NCI-H2081 (cell line): ENCODE measurements around the gene SLC26A9.

Experiments
- DNase-seq, 2 experiments: peaks; one replicate each; lab custom pipeline; 2025; lab: John Stamatoyannopoulos, UW

Gene SLC26A9, protein sequence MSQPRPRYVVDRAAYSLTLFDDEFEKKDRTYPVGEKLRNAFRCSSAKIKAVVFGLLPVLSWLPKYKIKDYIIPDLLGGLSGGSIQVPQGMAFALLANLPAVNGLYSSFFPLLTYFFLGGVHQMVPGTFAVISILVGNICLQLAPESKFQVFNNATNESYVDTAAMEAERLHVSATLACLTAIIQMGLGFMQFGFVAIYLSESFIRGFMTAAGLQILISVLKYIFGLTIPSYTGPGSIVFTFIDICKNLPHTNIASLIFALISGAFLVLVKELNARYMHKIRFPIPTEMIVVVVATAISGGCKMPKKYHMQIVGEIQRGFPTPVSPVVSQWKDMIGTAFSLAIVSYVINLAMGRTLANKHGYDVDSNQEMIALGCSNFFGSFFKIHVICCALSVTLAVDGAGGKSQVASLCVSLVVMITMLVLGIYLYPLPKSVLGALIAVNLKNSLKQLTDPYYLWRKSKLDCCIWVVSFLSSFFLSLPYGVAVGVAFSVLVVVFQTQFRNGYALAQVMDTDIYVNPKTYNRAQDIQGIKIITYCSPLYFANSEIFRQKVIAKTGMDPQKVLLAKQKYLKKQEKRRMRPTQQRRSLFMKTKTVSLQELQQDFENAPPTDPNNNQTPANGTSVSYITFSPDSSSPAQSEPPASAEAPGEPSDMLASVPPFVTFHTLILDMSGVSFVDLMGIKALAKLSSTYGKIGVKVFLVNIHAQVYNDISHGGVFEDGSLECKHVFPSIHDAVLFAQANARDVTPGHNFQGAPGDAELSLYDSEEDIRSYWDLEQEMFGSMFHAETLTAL

DNA sequence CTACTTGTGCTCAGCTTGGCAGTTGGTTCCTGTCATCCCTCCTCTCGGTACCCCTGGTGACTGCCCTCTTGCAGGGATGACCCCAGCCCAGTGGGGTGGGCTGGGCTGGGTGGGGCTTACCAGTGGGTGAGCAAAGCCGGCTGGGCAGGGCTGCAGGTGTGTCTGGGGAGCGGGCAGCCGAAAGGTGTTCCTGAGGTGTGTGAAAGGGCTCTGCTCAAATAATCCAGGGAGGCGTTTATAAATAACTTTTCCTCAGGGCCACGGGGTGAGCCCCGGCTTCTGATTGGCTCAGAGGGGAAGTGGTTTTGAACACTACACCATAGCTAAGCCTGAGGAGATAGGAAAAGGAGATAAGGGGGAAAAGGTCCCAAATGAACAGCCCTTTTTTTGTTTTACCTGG is at the start of gene SLC26A9:
Gene SLC26A9 (minus strand): TSS at position 212 of the 400 bp plus-strand sequence. CDS start 7,636 bp downstream, outside the sequence.
- no peak for DNase-seq

DNA sequence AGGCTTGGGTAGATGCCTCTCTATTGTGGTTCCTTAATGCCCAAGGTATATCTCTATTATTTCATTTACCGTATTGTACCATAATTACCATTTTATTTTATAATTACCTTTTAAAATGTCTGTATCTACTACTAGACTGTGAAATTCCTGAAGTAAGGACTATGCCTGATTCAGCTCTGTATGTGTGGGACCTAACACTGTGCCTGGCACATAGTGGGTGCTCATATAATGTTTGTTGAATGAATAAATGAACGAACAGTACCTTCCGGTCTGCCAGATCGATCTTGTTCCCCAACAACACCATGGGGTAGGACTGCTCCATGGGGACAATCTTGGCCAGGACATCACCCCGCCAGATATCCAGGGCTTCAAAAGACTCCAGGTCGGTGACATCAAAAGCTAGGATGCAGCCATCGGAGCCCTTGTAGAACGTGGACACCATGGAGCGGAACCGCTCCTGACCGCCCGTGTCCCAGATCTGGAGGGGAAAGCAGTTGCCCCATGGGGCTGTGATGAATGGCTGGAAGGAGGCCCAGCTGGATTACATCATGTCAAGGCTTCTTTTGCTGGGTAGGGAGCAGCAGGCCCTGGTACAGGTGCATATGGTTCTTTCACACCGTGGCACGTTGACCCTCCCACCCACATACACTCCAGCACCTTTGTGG is 49.1 kb upstream of the SLC26A9 start:
- no peak for DNase-seq

DNA sequence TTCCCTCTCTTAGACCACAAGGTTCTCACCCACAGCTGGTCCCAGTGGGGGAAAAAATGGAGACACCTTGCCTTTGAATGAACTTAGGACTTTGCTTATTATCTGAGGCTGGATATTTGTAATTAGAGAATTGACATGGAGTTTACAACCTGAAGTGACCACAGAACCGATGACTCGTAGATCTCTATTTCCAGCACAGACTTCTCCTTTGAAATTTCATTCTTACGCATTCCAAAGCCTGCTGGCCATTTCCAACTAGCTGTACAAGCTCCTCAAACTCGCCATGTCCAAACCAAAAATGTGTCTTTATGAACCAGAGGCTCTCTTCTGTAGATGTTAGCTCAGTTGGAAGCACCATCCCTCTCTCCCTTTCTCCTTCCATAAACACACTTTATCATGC is 48.0 kb upstream of the SLC26A9 start:
- DNase-seq, result no peak

DNA sequence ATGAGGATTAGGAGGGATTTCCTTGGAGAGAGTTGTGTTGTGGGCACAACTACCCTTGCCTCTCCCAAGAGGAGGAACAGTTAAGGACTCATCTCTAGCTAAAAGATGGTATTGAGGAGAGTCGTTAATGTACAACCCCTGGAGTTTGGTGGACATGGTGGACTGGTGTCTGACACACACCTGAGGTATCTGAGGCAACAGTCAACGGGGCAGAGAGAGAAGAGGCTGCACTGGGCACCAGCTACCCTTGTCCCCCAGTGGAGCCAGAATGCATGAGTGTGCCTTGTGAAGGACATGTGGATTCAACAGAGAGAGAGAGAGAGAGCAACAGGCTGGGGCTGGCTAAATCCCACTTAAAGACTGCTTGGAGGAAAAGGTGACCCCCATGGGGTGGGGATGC is 47.0 kb upstream of the SLC26A9 start:
- no peak for DNase-seq

DNA sequence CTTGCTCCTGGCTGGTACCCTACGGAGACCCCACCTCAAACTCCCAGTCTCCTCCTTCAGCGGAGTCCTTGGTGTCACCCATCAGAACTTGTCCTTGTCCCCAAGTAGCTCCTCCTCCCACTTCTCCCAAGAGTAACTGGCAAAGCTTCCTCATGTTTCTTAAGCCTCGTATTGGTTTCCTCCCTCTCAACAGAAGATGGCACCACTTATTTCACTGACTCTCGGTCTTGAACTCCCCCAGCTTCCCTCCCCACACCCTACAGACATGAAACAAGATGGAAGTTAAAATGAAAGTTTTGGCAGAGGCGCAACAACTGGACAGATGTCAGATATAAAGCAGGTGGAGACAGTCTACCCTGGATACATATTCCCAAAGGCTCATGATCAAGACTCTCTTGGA is 46.5 kb upstream of the SLC26A9 start:
- DNase-seq, result no peak

DNA sequence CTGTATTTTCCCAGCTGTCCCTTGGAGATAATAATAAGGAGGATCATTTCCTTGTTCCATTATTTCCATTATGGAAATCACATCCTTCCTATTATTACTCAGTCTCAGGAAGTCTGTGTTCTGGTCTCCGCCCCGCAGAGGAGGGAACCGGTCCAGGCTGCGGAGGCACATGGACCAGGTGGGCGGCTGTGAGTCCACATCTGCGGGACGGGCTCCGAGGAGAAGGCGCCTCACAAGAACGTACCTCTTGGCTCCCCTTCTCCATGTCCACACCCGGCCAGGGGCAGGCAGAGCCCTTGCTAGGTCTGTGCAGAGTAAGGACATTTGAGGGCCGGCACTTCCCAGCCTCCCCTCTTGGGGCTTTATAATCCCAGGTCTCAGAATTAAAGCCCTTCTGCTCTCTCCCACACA is 45.3 kb upstream of the SLC26A9 start:
- DNase-seq, result no peak

DNA sequence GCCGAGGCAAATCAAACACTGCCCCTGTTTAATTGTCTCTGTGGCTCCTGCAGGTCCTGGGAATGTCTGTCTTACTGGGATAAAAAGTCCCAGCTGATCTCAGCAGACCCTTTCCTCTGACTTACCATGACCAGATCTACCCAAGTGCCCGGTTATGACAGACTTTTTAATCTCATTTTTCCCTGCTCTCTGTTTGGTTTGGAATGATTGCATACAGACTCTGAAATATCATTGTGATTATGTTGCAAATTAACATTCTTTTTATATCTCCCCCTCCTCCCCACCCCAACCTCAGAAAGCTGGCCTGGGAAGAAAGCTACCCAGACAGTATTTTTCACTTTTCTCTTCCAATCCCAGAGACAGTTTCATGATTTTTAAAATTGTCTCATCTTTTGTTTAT is 43.6 kb upstream of the SLC26A9 start:
- DNase-seq, result no peak

DNA sequence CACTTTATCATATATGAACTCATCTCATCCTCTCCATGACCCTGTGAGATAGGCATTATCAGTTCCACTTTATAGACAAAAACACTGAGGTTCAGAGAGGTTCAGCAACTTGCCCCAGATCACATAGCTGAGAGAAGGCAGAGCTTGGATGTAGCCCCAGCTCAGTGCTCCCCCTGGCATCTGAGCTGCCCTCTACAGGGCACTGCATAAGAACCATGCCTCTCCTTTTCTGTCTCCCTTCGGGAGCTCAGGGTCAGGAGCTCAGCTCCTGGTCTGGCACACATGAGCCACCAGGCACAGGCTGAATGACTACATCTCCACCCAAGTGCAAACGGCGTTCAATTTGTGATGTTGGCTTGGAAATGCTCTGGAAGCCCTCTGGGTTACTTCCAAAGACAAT is 43.0 kb upstream of the SLC26A9 start:
- DNase-seq, result no peak

DNA sequence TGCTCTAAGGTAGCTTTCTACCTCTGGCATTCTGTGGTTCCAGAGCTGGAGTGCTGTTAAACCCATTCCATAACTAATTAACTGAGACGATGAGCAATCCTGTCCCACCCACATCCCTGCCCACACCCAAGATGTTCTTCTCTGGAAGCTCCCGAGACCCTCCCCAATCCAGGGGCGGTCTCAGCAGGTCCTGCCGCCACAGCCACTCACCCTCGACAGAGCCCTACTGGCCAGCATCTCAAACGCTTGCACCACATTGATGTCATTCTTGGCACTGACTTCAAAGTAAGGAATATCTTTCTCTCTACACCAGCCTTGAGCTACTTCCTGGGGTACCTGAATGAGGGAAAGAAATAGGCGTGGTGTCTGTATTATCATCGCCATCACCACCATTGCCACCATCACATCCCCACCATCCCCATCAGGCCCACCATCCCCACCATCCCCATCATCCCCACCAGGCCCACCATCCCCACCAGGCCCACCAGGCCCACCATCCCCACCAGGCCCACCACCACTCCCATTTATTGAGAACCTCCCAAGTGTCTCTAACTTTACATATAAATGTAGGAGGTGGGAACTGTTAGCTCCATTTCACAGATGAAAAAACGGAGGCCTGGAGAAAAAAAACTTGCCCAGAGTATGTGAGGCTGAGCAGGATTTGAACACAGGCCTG is 42.2 kb upstream of the SLC26A9 start:
- no peak for DNase-seq

DNA sequence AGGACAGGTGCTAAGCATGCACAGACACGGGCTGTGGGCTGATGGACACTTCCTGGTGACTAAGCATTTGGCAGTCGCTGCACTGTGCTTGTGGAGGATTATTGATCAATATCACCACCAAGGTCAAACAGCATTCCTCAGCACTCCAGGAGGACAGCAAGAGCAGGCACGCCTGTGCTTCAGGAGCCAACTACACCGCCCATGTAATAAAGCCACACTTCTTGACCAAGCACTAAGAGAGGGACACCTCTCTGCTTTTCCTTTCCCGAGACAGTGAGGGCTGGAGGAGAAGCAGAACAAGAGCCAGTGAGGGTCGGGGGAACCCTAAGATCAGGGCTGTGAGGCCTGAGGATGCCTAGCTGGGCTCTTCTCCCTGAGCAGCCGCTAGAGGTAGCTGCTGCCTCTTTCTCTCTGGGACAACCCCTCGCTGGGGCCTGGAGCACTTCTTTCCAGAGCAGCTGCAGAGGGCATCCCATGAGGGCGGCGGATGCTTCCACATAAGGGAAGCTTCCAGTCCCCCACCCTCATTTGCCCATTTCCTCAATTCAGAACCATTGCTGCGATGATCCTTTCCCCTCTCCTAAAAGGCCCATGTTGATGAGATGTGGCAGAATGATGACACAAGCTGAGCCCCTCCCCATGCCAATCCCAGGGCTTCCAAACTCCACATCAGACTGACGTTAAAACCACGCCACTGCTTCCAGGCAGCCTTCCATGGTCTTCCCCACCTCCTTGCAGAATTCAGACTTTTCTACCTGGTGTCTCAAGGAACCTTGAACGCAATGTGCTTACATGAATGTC is 40.9 kb upstream of the SLC26A9 start:
- DNase-seq, result no peak

DNA sequence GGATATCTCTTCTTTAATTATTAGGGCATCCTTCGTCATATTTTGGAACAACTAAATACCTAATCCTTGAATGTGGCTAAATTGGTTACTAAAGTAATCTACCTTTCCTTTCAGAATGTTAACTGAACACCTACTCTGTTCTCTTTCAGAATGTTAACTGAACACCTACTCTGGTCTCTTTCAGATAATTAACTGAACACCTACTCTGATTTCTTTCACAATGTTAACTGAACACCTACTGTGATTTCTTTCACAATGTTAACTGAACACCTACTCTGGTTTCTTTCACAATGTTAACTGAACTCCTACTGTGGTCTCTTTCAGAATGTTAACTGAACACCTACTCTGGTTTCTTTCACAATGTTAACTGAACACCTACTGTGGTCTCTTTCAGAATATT is 38.0 kb upstream of the SLC26A9 start:
- no peak for DNase-seq

DNA sequence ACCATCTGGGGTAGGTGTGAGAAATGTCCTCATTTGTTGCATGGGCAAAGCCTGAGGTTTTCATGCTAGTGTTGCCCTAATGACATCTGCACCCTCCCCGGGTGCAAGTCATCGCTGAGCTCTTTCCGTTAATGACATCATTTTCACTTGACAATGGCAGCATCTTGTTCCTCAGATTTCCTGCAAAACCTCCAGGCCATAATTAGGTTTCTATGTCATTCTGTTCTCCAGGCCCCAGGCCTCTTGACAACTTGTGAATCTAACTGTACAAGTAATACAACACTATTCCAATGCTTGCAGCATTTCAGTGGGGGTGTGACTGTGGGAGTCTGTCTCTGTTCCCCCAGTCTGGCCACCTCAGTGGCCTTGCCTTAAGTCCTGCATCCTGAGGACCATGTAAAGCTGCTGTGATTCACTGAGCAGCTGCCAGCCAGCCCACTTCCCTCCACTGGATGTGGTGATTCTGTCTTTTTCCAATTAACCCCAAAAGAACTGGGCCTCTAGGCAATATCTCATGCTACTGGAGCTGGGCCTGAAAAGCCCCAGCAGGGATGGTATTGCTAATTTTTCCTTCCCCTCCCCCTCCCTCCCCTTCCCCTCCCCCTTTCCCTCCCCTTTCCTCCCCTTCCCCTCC is 37.1 kb upstream of the SLC26A9 start:
- DNase-seq, result no peak

DNA sequence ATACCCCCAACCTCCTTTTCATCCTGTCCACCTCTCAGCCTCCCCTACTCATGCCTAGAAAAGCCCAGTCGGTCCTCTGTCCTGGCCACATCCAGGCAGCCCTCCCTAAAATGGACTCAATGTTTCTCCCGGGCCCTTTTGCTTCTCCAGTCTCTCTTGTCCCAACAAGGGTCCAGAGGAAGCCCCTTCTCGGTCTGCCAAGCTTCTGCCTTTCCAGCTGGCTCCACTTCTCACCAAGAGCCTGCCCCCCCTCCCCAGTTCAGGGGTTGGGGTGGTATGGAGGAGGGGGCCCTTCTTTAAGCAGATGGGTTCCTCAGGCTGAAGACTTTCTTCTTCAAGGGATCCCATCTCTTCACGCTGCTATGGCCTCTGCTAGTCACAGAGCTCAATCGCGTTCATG is 36.0 kb upstream of the SLC26A9 start:
- DNase-seq, result no peak

DNA sequence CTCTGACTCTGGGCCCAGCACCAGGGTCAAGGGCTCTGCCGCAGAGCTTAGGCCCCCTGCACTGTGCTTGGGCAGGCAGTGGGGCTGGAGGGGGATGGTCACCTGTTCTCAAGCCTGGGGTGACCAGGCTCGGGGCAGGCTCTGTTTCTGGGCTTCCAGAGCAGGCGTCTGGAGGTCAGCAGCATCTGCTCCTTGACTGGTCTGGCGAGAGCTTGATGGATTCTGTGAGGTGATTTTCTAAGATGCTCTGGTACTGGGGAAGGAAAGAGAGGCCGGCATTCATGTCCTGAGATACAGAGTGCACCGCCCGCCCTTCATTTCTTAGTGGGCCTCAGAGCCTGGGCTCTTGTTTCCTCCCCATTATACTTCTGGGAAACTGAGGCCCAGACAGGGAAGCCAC is 35.4 kb upstream of the SLC26A9 start:
- no peak for DNase-seq

DNA sequence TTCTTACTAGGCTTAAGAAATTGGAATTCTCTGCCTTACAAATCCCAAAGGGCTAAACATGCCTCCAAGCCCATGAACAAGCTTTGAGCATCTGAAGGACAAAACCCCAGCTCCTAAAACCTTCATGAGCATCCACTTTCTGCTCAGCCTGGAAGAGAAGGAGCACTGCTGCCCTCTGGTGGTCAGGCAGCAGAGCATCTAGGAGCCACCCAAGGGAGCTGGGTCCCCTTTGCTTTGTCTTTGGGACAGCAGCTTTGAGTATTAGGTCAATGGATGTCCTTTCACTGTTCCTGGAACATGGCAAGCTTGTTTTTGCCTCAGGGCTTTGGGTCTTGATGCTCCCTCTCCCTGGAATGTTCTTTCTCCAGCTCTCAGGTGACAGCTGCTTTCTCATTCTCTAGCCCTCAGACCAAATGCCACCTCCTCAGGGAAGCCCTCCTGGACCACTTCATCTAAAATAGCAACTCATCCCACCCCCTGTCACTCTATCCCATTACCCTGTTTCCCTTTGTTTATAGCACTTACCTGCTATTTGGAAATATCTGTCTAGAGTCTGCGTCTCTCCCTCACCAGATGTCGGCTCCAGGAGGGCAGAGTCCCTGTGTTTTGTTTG is 34.3 kb upstream of the SLC26A9 start:
- peak; percentile 85 for DNase-seq

DNA sequence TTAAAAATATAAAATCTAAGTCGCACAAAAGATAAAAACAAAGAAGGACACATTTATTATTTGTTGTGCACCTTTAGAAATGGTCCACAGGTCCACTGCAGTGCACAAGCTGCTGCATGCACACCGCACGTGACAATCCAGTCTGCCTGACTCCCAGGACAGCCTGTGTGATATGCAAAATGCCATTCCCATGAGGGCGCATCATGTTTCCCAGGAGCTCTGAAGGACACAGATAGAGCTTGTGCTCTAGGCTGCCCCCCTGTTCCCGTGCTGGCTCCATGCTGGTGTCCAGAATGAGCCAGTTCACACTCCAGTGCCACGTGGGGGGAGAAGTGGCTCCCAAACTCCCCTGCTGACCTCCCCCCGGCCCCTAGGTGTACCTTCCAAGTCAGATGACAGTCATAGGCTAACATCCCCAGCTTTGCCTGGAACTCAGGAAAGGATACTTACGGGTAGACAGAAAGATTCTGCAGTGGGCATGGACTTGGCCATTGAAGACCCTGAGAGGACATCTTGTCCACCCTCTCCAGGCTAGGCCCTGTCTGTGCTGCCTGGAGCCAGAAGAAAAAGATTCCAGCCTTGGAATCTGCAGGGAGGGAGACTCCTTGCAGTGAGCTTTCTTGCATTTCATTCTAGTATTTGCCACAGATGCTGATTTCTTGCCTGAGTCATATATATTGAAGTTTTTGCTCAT is 33.6 kb upstream of the SLC26A9 start:
- DNase-seq, result peak in 1 of 2 experiments; percentile 24

DNA sequence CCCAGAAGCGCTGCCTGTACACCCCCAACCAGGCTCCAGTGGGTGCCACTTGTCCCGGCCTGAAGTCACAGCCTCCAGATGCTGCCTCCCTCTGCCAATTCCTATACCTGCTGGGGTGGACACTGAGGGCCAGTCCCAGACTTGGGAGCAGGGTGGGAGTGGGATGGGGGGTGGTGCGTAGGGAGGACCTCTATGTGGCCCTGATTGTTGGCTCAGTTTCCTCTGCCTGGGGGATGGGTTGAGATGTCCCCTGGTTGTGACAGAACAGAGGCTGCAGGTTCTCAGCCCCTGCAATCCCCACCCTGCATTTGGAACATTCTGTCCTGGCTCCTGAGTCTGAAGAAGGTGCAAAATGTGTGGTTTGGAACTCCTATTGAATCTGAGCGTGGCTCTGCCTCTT is 32.8 kb upstream of the SLC26A9 start:
- no peak for DNase-seq

DNA sequence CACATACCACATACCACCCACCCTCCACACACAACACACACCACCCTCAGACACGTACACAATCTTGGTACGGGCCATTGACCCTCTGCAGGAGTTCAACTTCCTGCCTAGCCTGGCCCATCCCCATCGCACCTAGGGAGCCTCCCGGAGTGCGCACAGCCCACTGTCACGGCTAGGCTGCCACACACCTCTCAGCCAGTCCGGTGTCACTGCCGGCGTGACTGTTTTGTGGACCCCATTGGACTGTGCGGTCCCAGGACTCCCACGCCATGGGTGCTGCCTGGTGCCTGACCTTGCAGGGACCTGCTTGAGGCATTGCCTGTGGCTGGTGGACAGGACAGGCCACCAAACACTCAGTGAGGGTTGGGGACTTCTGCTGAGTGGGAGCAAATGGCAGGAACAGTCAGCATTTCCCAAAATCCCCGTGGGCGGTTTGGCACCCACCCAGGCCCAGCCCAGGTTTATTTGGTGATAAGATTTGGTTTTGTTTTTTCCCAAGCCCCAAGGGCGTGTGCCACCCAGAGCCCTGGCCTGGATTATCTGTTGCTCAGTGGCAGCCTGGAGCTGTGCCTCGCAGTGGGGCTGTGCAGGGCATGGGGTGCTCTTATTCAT is 32.2 kb upstream of the SLC26A9 start:
- DNase-seq, result no peak

DNA sequence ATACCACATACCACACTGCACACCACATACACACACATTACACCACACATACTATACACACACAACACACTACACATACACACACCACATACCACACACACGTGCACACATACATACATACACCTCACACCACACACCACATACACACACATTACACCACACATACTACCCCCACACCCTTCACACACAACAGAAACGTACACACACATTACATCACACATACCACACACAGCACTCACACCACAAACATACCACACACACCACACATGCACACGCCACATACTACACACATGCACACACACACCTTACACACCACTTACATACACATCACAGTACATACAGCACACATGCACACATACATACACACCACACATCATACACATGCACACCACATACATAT is 31.5 kb upstream of the SLC26A9 start:
- DNase-seq, result no peak
